22Rv1 (cell line): Measurements from ENCODE around the gene CBLB.

ENCODE experiments used
- CTCF ChIP-seq: fragments of 450-650 bp; IDR thresholded peaks from 2 replicates; pipeline ENCODE4 v1.5.1; 2017; ENCODE audit warnings: mild to moderate bottlenecking
- ZFX ChIP-seq: fragments of 450-650 bp; IDR thresholded peaks from 2 replicates; pipeline ENCODE4 v1.6.1; 2017; ENCODE audit warnings: antibody characterized with exemption, borderline replicate concordance

DNA sequence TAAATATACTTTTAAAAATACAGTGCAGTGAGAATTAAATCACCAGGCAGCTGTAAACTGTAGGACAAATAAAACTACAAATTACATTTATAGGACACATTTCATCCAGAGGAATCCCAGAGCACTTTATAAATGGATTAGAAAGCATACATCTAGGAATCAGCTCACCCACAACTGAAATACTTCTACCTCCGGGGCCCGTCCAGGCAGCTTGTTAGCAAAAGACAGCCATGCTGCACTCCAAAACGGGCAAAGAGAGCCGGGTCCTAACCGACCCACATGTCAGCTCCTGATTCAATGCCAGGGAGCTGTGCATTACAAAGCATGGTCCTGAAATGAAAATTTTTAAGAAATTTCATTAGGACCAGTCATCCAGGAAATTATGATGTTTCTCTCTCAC is 234.1 kb downstream of the CBLB start:
- TF ChIP-seq CTCF (no peak), ZFX (no peak)
